Hepatocyte (in vitro differentiated cells): ENCODE measurements around the gene CASP8AP2.

Experiments
- EZH2 ChIP-seq: fragments of 200-600 bp; sonication (generic); IDR thresholded peaks from 2 replicates; pipeline ENCODE4 v1.6.1; 2016; ENCODE audit warnings: antibody characterized with exemption, mild to moderate bottlenecking, borderline replicate concordance
- EZH2phosphoT487 ChIP-seq: fragments of 200-600 bp; sonication (generic); IDR thresholded peaks from one replicate; pipeline ENCODE4 v1.6.1; 2018; ENCODE audit warnings: antibody characterized with exemption, mild to moderate bottlenecking, low read depth, moderate library complexity; ENCODE audit not compliant: unreplicated experiment, severe bottlenecking
- TF ChIP-seq, protein P1 (sequence below): fragments of 200-600 bp; sonication (generic); IDR thresholded peaks from 2 replicates; pipeline ENCODE4 v1.5.1; 2016; ENCODE audit warnings: antibody characterized with exemption, mild to moderate bottlenecking; ENCODE audit not compliant: poor library complexity

DNA sequence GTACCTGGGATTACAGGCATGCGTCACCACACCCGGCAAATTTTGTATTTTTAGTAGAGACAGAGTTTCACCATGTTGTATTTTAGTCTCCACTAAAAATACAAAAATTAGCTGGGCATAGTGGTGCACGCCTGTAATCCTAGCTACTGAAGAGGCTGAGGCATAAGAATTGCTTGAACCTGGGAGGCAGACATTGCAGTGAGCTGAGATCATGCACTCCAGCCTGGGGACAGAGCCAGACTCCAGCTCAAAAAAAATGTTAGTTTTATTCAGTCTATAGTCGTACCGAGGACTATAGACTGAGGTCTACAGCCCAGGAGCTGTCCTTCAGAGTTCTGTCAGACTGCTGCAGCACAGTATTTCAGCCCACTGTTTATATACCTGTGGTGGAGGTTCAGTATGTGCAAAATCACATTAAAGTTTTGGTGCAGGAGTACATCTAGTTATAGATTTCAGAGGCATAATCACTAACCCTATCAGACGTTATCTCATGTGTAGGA lies 3.6 kb upstream of the CASP8AP2 start:
- TF ChIP-seq, protein P1, sequence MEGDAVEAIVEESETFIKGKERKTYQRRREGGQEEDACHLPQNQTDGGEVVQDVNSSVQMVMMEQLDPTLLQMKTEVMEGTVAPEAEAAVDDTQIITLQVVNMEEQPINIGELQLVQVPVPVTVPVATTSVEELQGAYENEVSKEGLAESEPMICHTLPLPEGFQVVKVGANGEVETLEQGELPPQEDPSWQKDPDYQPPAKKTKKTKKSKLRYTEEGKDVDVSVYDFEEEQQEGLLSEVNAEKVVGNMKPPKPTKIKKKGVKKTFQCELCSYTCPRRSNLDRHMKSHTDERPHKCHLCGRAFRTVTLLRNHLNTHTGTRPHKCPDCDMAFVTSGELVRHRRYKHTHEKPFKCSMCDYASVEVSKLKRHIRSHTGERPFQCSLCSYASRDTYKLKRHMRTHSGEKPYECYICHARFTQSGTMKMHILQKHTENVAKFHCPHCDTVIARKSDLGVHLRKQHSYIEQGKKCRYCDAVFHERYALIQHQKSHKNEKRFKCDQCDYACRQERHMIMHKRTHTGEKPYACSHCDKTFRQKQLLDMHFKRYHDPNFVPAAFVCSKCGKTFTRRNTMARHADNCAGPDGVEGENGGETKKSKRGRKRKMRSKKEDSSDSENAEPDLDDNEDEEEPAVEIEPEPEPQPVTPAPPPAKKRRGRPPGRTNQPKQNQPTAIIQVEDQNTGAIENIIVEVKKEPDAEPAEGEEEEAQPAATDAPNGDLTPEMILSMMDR = no peak
- TF ChIP-seq EZH2 (no peak), EZH2phosphoT487 (no peak)
